ENCODE data around the gene SRPK2.
"Not testable (repeated sequence)": the region's sequence is repeated elsewhere in the genome, so short reads cannot be mapped to it uniquely, and the experiment has no call there.

SRPK2 gene

GRCh38 chr7:105336009-105336408, 52.7 kb downstream of the SRPK2 start:
- peak; percentile 8 for TF ChIP-seq CTCF (IDR thresholded peaks at IDR 0.05; ENCODE audit: borderline replicate concordance, control extremely low read depth, extremely low read depth, insufficient read depth, missing control alignments)
- in situ Hi-C loops (cut with MboI; ENCODE audit: low sequenced_read_pairs, unreplicated experiment): loop anchor here (25.0 kb wide), 1 partner anchor 349 kb away; no protein-coding TSS in a partner anchor
- no peak for DNase-seq (ENCODE audit: low spot score)

- in situ Hi-C loops (cut with MboI; ENCODE audit: low sequenced_read_pairs, unreplicated experiment): loop anchor here (25.0 kb wide), 1 partner anchor 345 kb away; no protein-coding TSS in a partner anchor
- not testable (repeated sequence) for DNase-seq (ENCODE audit: low spot score)
Observed at GRCh38 chr7:105332661-105333060, 56.1 kb downstream of the SRPK2 start.

DNA sequence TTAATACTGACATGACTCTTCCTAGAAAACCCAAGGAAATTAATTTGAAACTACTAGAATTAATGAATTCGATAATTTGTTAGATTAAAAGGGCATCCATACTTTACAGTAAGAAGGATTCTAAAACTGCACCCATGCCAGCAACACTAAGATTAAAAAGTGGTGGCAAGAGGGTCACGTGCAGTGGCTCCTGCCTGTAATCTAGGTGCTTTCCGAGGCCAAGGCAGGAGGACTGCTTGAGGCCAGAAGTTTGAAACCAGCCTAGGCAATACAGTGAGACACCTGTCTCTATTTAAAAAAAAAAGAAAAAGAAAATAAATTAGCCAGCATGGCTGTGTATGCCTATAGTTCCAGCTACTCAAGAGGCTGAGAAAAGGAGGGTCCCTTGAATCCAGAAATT, 58.2 kb downstream of the SRPK2 start:
- TF ChIP-seq CTCF (IDR thresholded peaks at IDR 0.05; ENCODE audit: borderline replicate concordance, control extremely low read depth, extremely low read depth, insufficient read depth, missing control alignments): no peak
- in situ Hi-C loops (cut with MboI; ENCODE audit: low sequenced_read_pairs, unreplicated experiment): loop anchor here (25.0 kb wide), 1 partner anchor 343 kb away; no protein-coding TSS in a partner anchor
- no peak for DNase-seq (ENCODE audit: low spot score)

GRCh38 chr7:105327201-105327600, 61.5 kb downstream of the SRPK2 start:
- TF ChIP-seq CTCF (IDR thresholded peaks at IDR 0.05; ENCODE audit: borderline replicate concordance, control extremely low read depth, extremely low read depth, insufficient read depth, missing control alignments): no peak
- in situ Hi-C loops (cut with MboI; ENCODE audit: low sequenced_read_pairs, unreplicated experiment): loop anchor here (25.0 kb wide), 1 partner anchor 340 kb away; no protein-coding TSS in a partner anchor
- DNase-seq (ENCODE audit: low spot score): no peak

- TF ChIP-seq CTCF (IDR thresholded peaks at IDR 0.05; ENCODE audit: borderline replicate concordance, control extremely low read depth, extremely low read depth, insufficient read depth, missing control alignments): no peak
Observed at GRCh38 chr7:105325216-105325904, 63.4 kb downstream of the SRPK2 start.

DNA sequence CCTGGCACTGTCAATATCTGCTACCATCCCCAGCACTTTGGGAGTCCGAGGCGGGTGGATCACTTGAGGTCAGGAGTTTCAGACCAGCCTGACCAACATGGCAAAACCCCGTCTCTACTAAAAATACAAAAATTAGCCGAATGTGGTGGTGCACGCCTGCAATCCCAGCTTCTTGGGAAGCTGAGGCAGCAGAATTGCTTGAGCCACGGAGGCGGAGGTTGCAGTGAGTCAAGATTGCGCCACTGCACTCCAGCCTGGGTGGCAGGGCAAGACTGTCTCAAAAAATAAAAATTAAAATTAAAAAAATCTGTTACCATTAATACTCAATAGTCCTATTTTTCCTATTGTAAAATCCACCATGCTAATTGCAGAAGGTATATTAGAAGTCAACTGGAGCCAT, 64.1 kb downstream of the SRPK2 start:
- not testable (repeated sequence) for DNase-seq (ENCODE audit: low spot score)
- in situ Hi-C loops (cut with MboI; ENCODE audit: low sequenced_read_pairs, unreplicated experiment): loop anchor here (25.0 kb wide), 1 partner anchor 337 kb away; no protein-coding TSS in a partner anchor

More at GRCh38 chr7:105325216-105325904, 63.4 kb downstream of the SRPK2 start:
- DNase-seq (ENCODE audit: low spot score): peak; percentile 49
- in situ Hi-C loops (cut with MboI; ENCODE audit: low sequenced_read_pairs, unreplicated experiment): loop anchor here (25.0 kb wide), 1 partner anchor 338 kb away; no protein-coding TSS in a partner anchor

- no peak for DNase-seq (ENCODE audit: low spot score)
- no peak for TF ChIP-seq CTCF (IDR thresholded peaks at IDR 0.05; ENCODE audit: borderline replicate concordance, control extremely low read depth, extremely low read depth, insufficient read depth, missing control alignments)
- in situ Hi-C loops (cut with MboI; ENCODE audit: low sequenced_read_pairs, unreplicated experiment): no loop called here
Observed at GRCh38 chr7:105323366-105323765, 65.4 kb downstream of the SRPK2 start.
